Right cardiac atrium (tissue), 5 donors: ENCODE measurements around the gene HOXC12. TPM values are rescaled to one million over a fixed set of nuclear protein-coding genes. Genes with fewer than 3 reads are reported as not detected.

Experiments used
- ATAC-seq, 2 donors: fragments of 200-7000 bp; cut with Tn5 transposase; one replicate each; pipeline versions ENCODE4 v1.8.0 to v1.9.1; 2020; ENCODE audit warnings: moderate library complexity in 2 of 2, mild to moderate bottlenecking in 1 of 2
- DNase-seq, 3 donors: peaks; one replicate each; pipeline ENCODE4 v3.0.0-alpha.2; 2020
- H3K27ac ChIP-seq: one replicate; pipeline ENCODE4 v1.5.1; 2013; ENCODE audit warnings: mild to moderate bottlenecking, low read length, control low read depth, moderate library complexity
- H3K27me3 ChIP-seq: one replicate; pipeline ENCODE4 v1.6.1; 2013; ENCODE audit not compliant: control insufficient read depth, insufficient read depth
- H3K4me1 ChIP-seq: one replicate; pipeline ENCODE4 v1.6.1; 2013; ENCODE audit warnings: low read length; ENCODE audit not compliant: control insufficient read depth, insufficient read depth
- H3K4me3 ChIP-seq: one replicate; pipeline ENCODE4 v1.5.1; 2013; ENCODE audit warnings: low read length, control low read depth
- H3K9me3 ChIP-seq: one replicate; pipeline ENCODE4 v1.6.1; 2013; ENCODE audit warnings: low read length; ENCODE audit not compliant: control insufficient read depth
- WGBS: extraction: QIAGEN DNeasy Blood & Tissue Kit; methylation state at CpG from one replicate; pipeline ENCODE4 v1.1.7; 2013; 5-methylcytosine and 5-hydroxymethylcytosine counted together
- intact Hi-C, 4 donors: fragments of 100-400 bp; cut with DNase I; formaldehyde crosslinking; loops; one replicate each; pipeline versions ENCODE4 v1.11.0 to v1.14.0; 2022 to 2023
- polyA plus RNA-seq: library from polyadenylated mRNA; stranded (reverse); fragments of 200-250 nt; gene quantifications from one replicate; pipeline ENCODE4 v1.2.3, GENCODE V29; 2013
- total RNA-seq, 4 donors: library from RNA; stranded (reverse); fragmentation: NEBNext Ultra II Directional; extraction: Animal tissue kit (Norgen Biotek cat#: 25700); gene quantifications; one replicate each; pipeline ENCODE4 v1.2.1, GENCODE V29; 2021
- donor health status: healthy with polysubstance abuse.
- donor health status: DM: no; HTN: yes; CAD: no.
- donor health status: DM: no; HTN: no; CAD: no.
- donor health status: DM: no; HTN: yes; CAD: no; lungs with severe emphysema.
- donor health status: DM: yes; HTN: yes; CAD: no.

HOXC12 gene
- total and polyA plus RNA-seq, 5 donors: not detected

GRCh38 chr12:53968214-53969127 lies 13.8 kb downstream of the HOXC12 start:
- 21% methylated on average over 24 of the region's 24 CpGs for WGBS
- Histone ChIP-seq H3K4me3 (no peak overlapping the region), H3K4me1 (no peaks in the 10 kb centered on the region), H3K27ac (no peak overlapping the region), H3K9me3 (no peaks in the 10 kb centered on the region), H3K27me3 (peaks cover 2% of the 10 kb centered on the region)
- intact Hi-C loops: no loop called here
- ATAC-seq (no peak), DNase-seq (no peak)

- 16% methylated on average over 12 of the region's 12 CpGs for WGBS
Observed at GRCh38 chr12:53969588-53970259, 15.0 kb downstream of the HOXC12 start.

GRCh38 chr12:53970451-53970850 lies 15.7 kb downstream of the HOXC12 start:
- Histone ChIP-seq H3K4me3 (no peak overlapping the region), H3K4me1 (no peaks in the 10 kb centered on the region), H3K27me3 (no peaks in the 10 kb centered on the region), H3K9me3 (no peaks in the 10 kb centered on the region), H3K27ac (no peak overlapping the region)
- DNase-seq: no peak
- intact Hi-C loops: no loop called here
- WGBS: 23% methylated on average over 4 of the region's 4 CpGs
- ATAC-seq: no peak

More at GRCh38 chr12:53969588-53970259, 15.0 kb downstream of the HOXC12 start:
- Histone ChIP-seq H3K4me1 (no peaks in the 10 kb centered on the region), H3K27me3 (peaks cover 1% of the 10 kb centered on the region), H3K4me3 (no peak overlapping the region), H3K9me3 (no peaks in the 10 kb centered on the region), H3K27ac (no peak overlapping the region)
- ATAC-seq: no peak
- no peak for DNase-seq
- intact Hi-C loops: no loop called here

GRCh38 chr12:53971129-53971528 lies 16.4 kb downstream of the HOXC12 start:
- Histone ChIP-seq H3K4me3 (no peak overlapping the region), H3K27me3 (no peaks in the 10 kb centered on the region), H3K4me1 (no peaks in the 10 kb centered on the region), H3K9me3 (no peaks in the 10 kb centered on the region), H3K27ac (no peak overlapping the region)
- WGBS: 55% methylated on average over 3 of the region's 3 CpGs
- intact Hi-C loops: no loop called here
- DNase-seq: no peak
- no peak for ATAC-seq

GRCh38 chr12:53971686-53972085 lies 17.0 kb downstream of the HOXC12 start:
- Histone ChIP-seq H3K27ac (no peak overlapping the region), H3K9me3 (no peaks in the 10 kb centered on the region), H3K27me3 (no peaks in the 10 kb centered on the region), H3K4me1 (no peaks in the 10 kb centered on the region), H3K4me3 (no peak overlapping the region)
- ATAC-seq: no peak
- DNase-seq: no peak
- intact Hi-C loops: no loop called here
- WGBS: 23% methylated on average over 2 of the region's 2 CpGs

GRCh38 chr12:53972152-53972702 lies 17.5 kb downstream of the HOXC12 start:
- Histone ChIP-seq H3K27ac (no peak overlapping the region), H3K27me3 (no peaks in the 10 kb centered on the region), H3K4me3 (no peak overlapping the region), H3K9me3 (no peaks in the 10 kb centered on the region), H3K4me1 (no peaks in the 10 kb centered on the region)
- ATAC-seq: no peak
- 21% methylated on average over 9 of the region's 9 CpGs for WGBS
- DNase-seq: no peak
- intact Hi-C loops: no loop called here

- H3K4me1 ChIP-seq: no peaks in the 10 kb centered on the region
- H3K27me3 ChIP-seq: no peaks in the 10 kb centered on the region
- WGBS: 8% methylated on average over 21 of the region's 21 CpGs
- intact Hi-C loops: no loop called here
- DNase-seq: no peak
- no peaks in the 10 kb centered on the region for H3K9me3 ChIP-seq
- ATAC-seq: no peak
- H3K4me3 ChIP-seq: peak within 1 kb of the TSS; percentile 31
- H3K27ac ChIP-seq: no peak within 1 kb of the TSS
Observed at GRCh38 chr12:53972722-53973235, 18.1 kb downstream of the HOXC12 start, which contains the start of gene HOXC11. Gene HOXC11 (plus strand): TSS chr12:53973126. CDS start chr12:53973242, 116 bp downstream.

GRCh38 chr12:53973236-53974042 lies 18.7 kb downstream of the HOXC12 start:
- peak in 1 of 3 donors; percentile 54 for DNase-seq
- peak in 1 of 2 donors; percentile 34 for ATAC-seq
- H3K9me3 ChIP-seq: no peaks in the 10 kb centered on the region
- H3K4me1 ChIP-seq: no peaks in the 10 kb centered on the region
- peak overlapping the region; percentile 31 for H3K4me3 ChIP-seq
- intact Hi-C loops: no loop called here
- no peaks in the 10 kb centered on the region for H3K27me3 ChIP-seq
- H3K27ac ChIP-seq: no peak overlapping the region
- 3% methylated on average over 71 of the region's 71 CpGs for WGBS

- peak within 1 kb of the TSS; percentile 31 for H3K4me3 ChIP-seq
- H3K27me3 ChIP-seq: no peaks in the 10 kb centered on the region
- no peaks in the 10 kb centered on the region for H3K9me3 ChIP-seq
- ATAC-seq (no peak), DNase-seq (peak in 1 of 3 donors; percentile 68)
- H3K27ac ChIP-seq: no peak within 1 kb of the TSS
- 3% methylated on average over 63 of the region's 63 CpGs for WGBS
- no peaks in the 10 kb centered on the region for H3K4me1 ChIP-seq
- intact Hi-C loops: no loop called here
Observed at GRCh38 chr12:53974084-53975063, 19.7 kb downstream of the HOXC12 start, which contains the start of gene HOTAIR. Gene HOTAIR (minus strand): TSS chr12:53974954.
